ENCODE results near the gene COP1. TPM values are rescaled to one million over a fixed set of nuclear protein-coding genes. Genes with fewer than 3 reads are reported as not detected.

Gene COP1
- total RNA-seq, 1 donor from 2014 or later: 72.2 TPM

GRCh38 chr1:176193663-176194062 lies 13.4 kb downstream of the COP1 start:
- H3K4me3 ChIP-seq: no peak overlapping the region
- peaks cover 17% of the 10 kb centered on the region for H3K4me1 ChIP-seq
- H3K36me3 ChIP-seq: no peaks in the 10 kb centered on the region
- H3K27me3 ChIP-seq: no peaks in the 10 kb centered on the region
- no peaks in the 10 kb centered on the region for H3K9me3 ChIP-seq
- H3K27ac ChIP-seq: no peak overlapping the region
- intact Hi-C loops (cut with DNase I): no loop called here
- TF ChIP-seq, protein P1, sequence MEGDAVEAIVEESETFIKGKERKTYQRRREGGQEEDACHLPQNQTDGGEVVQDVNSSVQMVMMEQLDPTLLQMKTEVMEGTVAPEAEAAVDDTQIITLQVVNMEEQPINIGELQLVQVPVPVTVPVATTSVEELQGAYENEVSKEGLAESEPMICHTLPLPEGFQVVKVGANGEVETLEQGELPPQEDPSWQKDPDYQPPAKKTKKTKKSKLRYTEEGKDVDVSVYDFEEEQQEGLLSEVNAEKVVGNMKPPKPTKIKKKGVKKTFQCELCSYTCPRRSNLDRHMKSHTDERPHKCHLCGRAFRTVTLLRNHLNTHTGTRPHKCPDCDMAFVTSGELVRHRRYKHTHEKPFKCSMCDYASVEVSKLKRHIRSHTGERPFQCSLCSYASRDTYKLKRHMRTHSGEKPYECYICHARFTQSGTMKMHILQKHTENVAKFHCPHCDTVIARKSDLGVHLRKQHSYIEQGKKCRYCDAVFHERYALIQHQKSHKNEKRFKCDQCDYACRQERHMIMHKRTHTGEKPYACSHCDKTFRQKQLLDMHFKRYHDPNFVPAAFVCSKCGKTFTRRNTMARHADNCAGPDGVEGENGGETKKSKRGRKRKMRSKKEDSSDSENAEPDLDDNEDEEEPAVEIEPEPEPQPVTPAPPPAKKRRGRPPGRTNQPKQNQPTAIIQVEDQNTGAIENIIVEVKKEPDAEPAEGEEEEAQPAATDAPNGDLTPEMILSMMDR (IDR thresholded peaks at IDR 0.05): no peak
- TF ChIP-seq POLR2A (IDR thresholded peaks at IDR 0.05): no peak
- no peak for TF ChIP-seq POLR2AphosphoS5 (IDR thresholded peaks at IDR 0.05; ENCODE audit: insufficient read depth in 1 of 2, low read depth in 1 of 2)
- DNase-seq (ENCODE audit: extremely low spot score in 2 of 2): no peak

DNA sequence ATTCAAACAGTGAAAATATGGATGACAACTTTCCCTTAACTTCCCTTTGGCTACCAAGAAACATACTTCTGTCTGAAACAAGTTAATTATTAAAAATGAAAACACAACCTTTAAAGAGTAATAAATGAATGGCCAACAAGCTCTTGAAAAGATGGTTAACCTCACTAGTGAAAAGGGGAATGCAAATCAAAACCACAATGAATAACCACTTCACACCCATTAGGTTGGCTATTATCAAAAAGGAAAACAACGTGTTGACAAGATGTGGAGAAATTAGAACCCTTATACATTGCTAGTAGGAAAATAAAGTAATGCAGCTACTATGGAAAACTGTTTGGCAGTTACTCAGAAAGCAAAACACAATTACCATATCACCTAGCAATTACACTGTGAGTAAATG lies 14.1 kb downstream of the COP1 start:
- Histone ChIP-seq H3K27ac (no peak overlapping the region), H3K4me3 (no peak overlapping the region), H3K27me3 (no peaks in the 10 kb centered on the region), H3K4me1 (peaks cover 15% of the 10 kb centered on the region), H3K9me3 (no peaks in the 10 kb centered on the region), H3K36me3 (no peaks in the 10 kb centered on the region)
- no peak for DNase-seq (ENCODE audit: extremely low spot score in 2 of 2)
- no peak for TF ChIP-seq POLR2AphosphoS5 (IDR thresholded peaks at IDR 0.05; ENCODE audit: insufficient read depth in 1 of 2, low read depth in 1 of 2)
- intact Hi-C loops (cut with DNase I): no loop called here

- TF ChIP-seq, protein P1 (IDR thresholded peaks at IDR 0.05): no peak
- no peak for TF ChIP-seq POLR2A (IDR thresholded peaks at IDR 0.05)
- TF ChIP-seq POLR2AphosphoS5 (IDR thresholded peaks at IDR 0.05; ENCODE audit: insufficient read depth in 1 of 2, low read depth in 1 of 2): no peak
- H3K4me3 ChIP-seq: no peak overlapping the region
- H3K9me3 ChIP-seq: no peaks in the 10 kb centered on the region
- intact Hi-C loops (cut with DNase I): no loop called here
- peaks cover 0 to 2% of the 10 kb centered on the region in 2 donors for H3K36me3 ChIP-seq
- no peak overlapping the region for H3K27ac ChIP-seq
- no peaks in the 10 kb centered on the region for H3K27me3 ChIP-seq
- DNase-seq (ENCODE audit: extremely low spot score in 2 of 2): no peak
- H3K4me1 ChIP-seq: peaks cover 7% of the 10 kb centered on the region
Measured at GRCh38 chr1:176188604-176189003, 18.5 kb downstream of the COP1 start.

- H3K4me1 ChIP-seq: peaks cover 7% of the 10 kb centered on the region
- no peaks in the 10 kb centered on the region for H3K27me3 ChIP-seq
- TF ChIP-seq POLR2A (IDR thresholded peaks at IDR 0.05) (no peak), POLR2AphosphoS5 (IDR thresholded peaks at IDR 0.05; ENCODE audit: insufficient read depth in 1 of 2, low read depth in 1 of 2) (no peak)
- TF ChIP-seq, protein P1 (IDR thresholded peaks at IDR 0.05): no peak
- intact Hi-C loops (cut with DNase I): no loop called here
- H3K27ac ChIP-seq: no peak overlapping the region
- no peak overlapping the region for H3K4me3 ChIP-seq
- DNase-seq (ENCODE audit: extremely low spot score in 2 of 2): no peak
- H3K36me3 ChIP-seq: peaks cover 0 to 4% of the 10 kb centered on the region in 2 donors
- H3K9me3 ChIP-seq: no peaks in the 10 kb centered on the region
Measured at GRCh38 chr1:176187001-176187400, 20.1 kb downstream of the COP1 start.

GRCh38 chr1:176183618-176184017 lies 23.5 kb downstream of the COP1 start:
- Histone ChIP-seq H3K9me3 (no peaks in the 10 kb centered on the region), H3K36me3 (peaks cover 0 to 4% of the 10 kb centered on the region in 2 donors), H3K4me1 (no peaks in the 10 kb centered on the region), H3K27me3 (no peaks in the 10 kb centered on the region), H3K27ac (no peak overlapping the region), H3K4me3 (no peak overlapping the region)
- intact Hi-C loops (cut with DNase I): no loop called here
- DNase-seq (ENCODE audit: extremely low spot score in 2 of 2): no peak
- TF ChIP-seq POLR2A (IDR thresholded peaks at IDR 0.05) (no peak), POLR2AphosphoS5 (IDR thresholded peaks at IDR 0.05; ENCODE audit: insufficient read depth in 1 of 2, low read depth in 1 of 2) (no peak)
- TF ChIP-seq, protein P1 (IDR thresholded peaks at IDR 0.05): no peak

All from vagina (tissue), 2 donors.